ENCODE results near the gene MRPL46.

DNA sequence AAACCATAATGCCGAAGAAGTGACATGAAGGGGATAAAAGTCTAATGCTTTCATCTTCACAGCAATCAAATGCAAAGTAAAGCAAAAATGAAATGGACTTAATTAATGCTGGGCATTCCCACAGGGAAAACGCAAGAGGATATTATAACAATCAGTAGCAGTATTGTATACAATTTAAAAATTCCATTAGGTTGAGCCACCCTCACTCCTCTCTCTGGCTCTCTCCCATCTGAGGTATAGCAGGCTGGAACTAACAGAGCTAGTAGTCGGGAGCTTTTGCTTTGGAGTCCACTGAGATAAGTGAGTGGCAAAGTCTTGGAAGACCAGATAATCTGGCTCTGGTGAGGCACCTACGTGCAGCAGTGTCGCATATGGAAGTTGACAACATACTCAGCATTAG is 45.4 kb upstream of the MRPL46 start:
- TF ChIP-seq, protein P1, sequence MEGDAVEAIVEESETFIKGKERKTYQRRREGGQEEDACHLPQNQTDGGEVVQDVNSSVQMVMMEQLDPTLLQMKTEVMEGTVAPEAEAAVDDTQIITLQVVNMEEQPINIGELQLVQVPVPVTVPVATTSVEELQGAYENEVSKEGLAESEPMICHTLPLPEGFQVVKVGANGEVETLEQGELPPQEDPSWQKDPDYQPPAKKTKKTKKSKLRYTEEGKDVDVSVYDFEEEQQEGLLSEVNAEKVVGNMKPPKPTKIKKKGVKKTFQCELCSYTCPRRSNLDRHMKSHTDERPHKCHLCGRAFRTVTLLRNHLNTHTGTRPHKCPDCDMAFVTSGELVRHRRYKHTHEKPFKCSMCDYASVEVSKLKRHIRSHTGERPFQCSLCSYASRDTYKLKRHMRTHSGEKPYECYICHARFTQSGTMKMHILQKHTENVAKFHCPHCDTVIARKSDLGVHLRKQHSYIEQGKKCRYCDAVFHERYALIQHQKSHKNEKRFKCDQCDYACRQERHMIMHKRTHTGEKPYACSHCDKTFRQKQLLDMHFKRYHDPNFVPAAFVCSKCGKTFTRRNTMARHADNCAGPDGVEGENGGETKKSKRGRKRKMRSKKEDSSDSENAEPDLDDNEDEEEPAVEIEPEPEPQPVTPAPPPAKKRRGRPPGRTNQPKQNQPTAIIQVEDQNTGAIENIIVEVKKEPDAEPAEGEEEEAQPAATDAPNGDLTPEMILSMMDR (conservative IDR thresholded peaks at IDR 0.05; ENCODE audit: low read length): no peak
- no peak for TF ChIP-seq EZH2phosphoT487 (IDR thresholded peaks at IDR 0.05; ENCODE audit: borderline replicate concordance)

Data from Loucy (cell line).